ENCODE data around the gene CORO2B. TPM values are rescaled to one million over a fixed set of nuclear protein-coding genes. Genes with fewer than 3 reads are reported as not detected.

CORO2B gene
- total RNA-seq, 1 donor from 2014 or later, result 1.0 TPM

DNA sequence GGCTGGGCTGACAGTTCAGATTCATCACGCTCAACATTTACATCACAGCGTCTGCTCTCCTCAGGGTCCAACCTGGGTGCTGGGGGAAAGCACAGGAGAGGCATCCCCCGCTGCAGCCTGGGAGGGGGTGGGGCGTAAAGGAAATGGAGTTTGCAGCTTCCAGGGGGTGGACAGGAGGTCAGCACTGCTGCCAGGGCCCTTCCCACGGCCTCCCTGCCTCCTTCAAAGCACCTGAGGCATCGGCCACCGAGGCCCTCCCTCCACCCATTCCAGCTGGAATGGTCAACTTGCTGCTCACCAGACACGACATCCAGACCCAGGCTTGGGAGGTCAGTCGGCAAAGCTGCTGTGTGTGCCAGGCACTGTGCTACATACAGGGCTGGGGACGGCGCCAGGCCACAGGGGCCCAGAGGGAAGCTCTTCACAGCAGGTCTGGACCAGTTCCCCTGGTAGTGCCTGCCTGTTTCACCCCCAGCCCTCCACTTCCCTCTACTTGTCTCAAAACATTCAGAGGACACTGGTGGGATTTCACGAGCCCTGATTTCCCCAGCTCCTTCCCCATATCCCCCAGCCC is 121.2 kb downstream of the CORO2B start:
- no peak for DNase-seq (ENCODE audit: low spot score)
- Mint-ChIP-seq H3K4me1 (peaks cover 40% of the 10 kb centered on the region), H3K36me3 (peaks cover 11% of the 10 kb centered on the region), H3K27ac (peak overlapping the region; percentile 78), H3K4me3 (no peak overlapping the region), H3K9me3 (no peaks in the 10 kb centered on the region), H3K27me3 (ENCODE audit: insufficient read depth, low read depth) (peaks cover 12% of the 10 kb centered on the region)
- Histone ChIP-seq H3K4me3 (no peak overlapping the region), H3F3A (ENCODE audit: low read depth) (peaks cover 18% of the 10 kb centered on the region), H3K36me3 (no peaks in the 10 kb centered on the region), H3K27ac (no peak overlapping the region), H3K9me3 (ENCODE audit: low read depth) (no peaks in the 10 kb centered on the region), H3K4me1 (peaks cover 31% of the 10 kb centered on the region), H4K20me1 (ENCODE audit: low read depth) (no peaks in the 10 kb centered on the region), H2AFZ (replicated peaks) (no peak overlapping the region), H3K27me3 (no peaks in the 10 kb centered on the region), H3K79me2 (ENCODE audit: low read depth) (no peaks in the 10 kb centered on the region), H3K9ac (no peak overlapping the region), H3K4me2 (peak overlapping the region; percentile 14)
- TF ChIP-seq, protein P1, sequence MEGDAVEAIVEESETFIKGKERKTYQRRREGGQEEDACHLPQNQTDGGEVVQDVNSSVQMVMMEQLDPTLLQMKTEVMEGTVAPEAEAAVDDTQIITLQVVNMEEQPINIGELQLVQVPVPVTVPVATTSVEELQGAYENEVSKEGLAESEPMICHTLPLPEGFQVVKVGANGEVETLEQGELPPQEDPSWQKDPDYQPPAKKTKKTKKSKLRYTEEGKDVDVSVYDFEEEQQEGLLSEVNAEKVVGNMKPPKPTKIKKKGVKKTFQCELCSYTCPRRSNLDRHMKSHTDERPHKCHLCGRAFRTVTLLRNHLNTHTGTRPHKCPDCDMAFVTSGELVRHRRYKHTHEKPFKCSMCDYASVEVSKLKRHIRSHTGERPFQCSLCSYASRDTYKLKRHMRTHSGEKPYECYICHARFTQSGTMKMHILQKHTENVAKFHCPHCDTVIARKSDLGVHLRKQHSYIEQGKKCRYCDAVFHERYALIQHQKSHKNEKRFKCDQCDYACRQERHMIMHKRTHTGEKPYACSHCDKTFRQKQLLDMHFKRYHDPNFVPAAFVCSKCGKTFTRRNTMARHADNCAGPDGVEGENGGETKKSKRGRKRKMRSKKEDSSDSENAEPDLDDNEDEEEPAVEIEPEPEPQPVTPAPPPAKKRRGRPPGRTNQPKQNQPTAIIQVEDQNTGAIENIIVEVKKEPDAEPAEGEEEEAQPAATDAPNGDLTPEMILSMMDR (IDR thresholded peaks at IDR 0.05), result no peak
- no peak for TF ChIP-seq EZH2 (IDR thresholded peaks at IDR 0.05)
- no peak for TF ChIP-seq EZH2phosphoT487 (IDR thresholded peaks at IDR 0.05)

GRCh38 chr15:68700455-68701123 is 121.8 kb downstream of the CORO2B start:
- Histone ChIP-seq H3K4me3 (no peak overlapping the region), H3K27ac (no peak overlapping the region), H3K79me2 (ENCODE audit: low read depth) (no peaks in the 10 kb centered on the region), H3K27me3 (no peaks in the 10 kb centered on the region), H3K36me3 (no peaks in the 10 kb centered on the region), H2AFZ (replicated peaks) (peak overlapping the region; percentile 60), H3F3A (ENCODE audit: low read depth) (peaks cover 16% of the 10 kb centered on the region), H4K20me1 (ENCODE audit: low read depth) (no peaks in the 10 kb centered on the region), H3K9ac (no peak overlapping the region), H3K4me1 (peaks cover 25% of the 10 kb centered on the region), H3K9me3 (ENCODE audit: low read depth) (no peaks in the 10 kb centered on the region), H3K4me2 (peak overlapping the region; percentile 14)
- peak overlapping the region; percentile 78 for H3K27ac Mint-ChIP-seq
- H3K36me3 Mint-ChIP-seq, result peaks cover 11% of the 10 kb centered on the region
- TF ChIP-seq, protein P1 (IDR thresholded peaks at IDR 0.05), result no peak
- TF ChIP-seq EZH2phosphoT487 (IDR thresholded peaks at IDR 0.05), result no peak
- no peak for TF ChIP-seq EZH2 (IDR thresholded peaks at IDR 0.05)
- peak; percentile 58 for DNase-seq (ENCODE audit: low spot score)
- H3K9me3 Mint-ChIP-seq, result no peaks in the 10 kb centered on the region
- peaks cover 11% of the 10 kb centered on the region for H3K27me3 Mint-ChIP-seq (ENCODE audit: insufficient read depth, low read depth)
- H3K4me3 Mint-ChIP-seq, result peak overlapping the region; percentile 38
- H3K4me1 Mint-ChIP-seq, result peaks cover 35% of the 10 kb centered on the region

- Mint-ChIP-seq H3K4me1 (peaks cover 33% of the 10 kb centered on the region), H3K4me3 (no peak overlapping the region), H3K27me3 (ENCODE audit: insufficient read depth, low read depth) (peaks cover 8% of the 10 kb centered on the region), H3K36me3 (peaks cover 11% of the 10 kb centered on the region), H3K27ac (no peak overlapping the region), H3K9me3 (no peaks in the 10 kb centered on the region)
- no peaks in the 10 kb centered on the region for H3K79me2 ChIP-seq (ENCODE audit: low read depth)
- H3K9me3 ChIP-seq (ENCODE audit: low read depth), result no peaks in the 10 kb centered on the region
- H3K4me3 ChIP-seq, result no peak overlapping the region
- DNase-seq (ENCODE audit: low spot score), result no peak
- H3K4me1 ChIP-seq, result peaks cover 24% of the 10 kb centered on the region
- no peak overlapping the region for H3K27ac ChIP-seq
- no peaks in the 10 kb centered on the region for H3K36me3 ChIP-seq
- TF ChIP-seq, protein P1 (IDR thresholded peaks at IDR 0.05), result no peak
- no peak for TF ChIP-seq EZH2 (IDR thresholded peaks at IDR 0.05)
- TF ChIP-seq EZH2phosphoT487 (IDR thresholded peaks at IDR 0.05), result no peak
- no peak overlapping the region for H3K9ac ChIP-seq
- H3F3A ChIP-seq (ENCODE audit: low read depth), result peaks cover 14% of the 10 kb centered on the region
- H2AFZ ChIP-seq (replicated peaks), result no peak overlapping the region
- H3K27me3 ChIP-seq, result no peaks in the 10 kb centered on the region
- H3K4me2 ChIP-seq, result no peak overlapping the region
- no peaks in the 10 kb centered on the region for H4K20me1 ChIP-seq (ENCODE audit: low read depth)
These were observed 123.1 kb downstream of the CORO2B start for GRCh38 chr15:68701886-68702285.

All from neural progenitor cell (in vitro differentiated cells).